NCI-H2196 treated with DMSO at 0.1 percent for 48 hours (cell line): Measurements from ENCODE around the gene CD276.
"Not testable (repeated sequence)": the region's sequence is repeated elsewhere in the genome, so short reads cannot be mapped to it uniquely, and the experiment has no call there.

Experiments used
- DNase-seq: peaks from one replicate; lab custom pipeline; 2025; ENCODE audit not compliant: unreplicated experiment; lab: John Stamatoyannopoulos, UW

CD276 gene

DNA sequence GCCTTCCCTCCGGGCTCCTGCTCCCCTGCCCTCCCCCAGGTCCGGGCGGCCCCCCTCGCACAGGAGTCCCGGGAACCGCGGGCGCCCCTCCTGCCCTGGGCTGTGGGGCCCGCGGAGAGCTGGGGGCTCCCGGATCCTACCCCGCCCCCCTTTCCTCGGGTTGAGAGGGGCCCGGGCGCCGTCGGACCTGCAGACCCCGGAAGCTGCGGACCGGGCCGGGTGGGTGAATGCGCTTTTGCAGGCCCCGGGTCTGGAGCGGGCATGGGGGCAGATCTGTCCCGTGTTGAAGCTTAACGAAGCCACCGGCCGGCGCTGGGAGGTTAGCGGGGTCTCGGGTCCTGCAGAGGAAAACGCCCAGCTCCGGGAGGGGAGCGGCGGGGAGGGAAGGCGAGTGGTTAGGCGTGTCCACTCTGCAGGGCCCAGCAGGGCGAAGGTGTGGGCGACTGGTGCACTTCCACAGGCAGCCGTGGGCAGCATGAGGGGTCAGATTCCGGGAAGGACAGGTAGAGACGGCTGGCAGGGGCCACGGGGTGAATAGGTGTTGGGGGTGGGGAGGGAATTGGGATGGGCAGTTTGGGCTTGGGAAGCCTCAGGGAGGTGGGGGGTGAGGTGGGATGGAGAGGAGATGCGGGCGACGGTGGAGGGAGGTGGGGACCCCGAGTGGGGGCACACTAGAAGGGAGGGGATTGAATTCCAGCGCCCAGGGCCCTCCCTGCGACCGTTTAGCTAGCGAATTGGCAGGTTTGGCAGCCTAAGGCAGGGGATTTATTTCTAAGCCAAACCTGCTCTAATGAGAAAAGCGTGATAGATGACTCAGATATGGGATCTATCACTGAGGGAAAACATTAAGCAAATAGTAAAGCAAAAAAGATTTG is 635 bp downstream of the CD276 start:
- DNase-seq, result no peak

DNA sequence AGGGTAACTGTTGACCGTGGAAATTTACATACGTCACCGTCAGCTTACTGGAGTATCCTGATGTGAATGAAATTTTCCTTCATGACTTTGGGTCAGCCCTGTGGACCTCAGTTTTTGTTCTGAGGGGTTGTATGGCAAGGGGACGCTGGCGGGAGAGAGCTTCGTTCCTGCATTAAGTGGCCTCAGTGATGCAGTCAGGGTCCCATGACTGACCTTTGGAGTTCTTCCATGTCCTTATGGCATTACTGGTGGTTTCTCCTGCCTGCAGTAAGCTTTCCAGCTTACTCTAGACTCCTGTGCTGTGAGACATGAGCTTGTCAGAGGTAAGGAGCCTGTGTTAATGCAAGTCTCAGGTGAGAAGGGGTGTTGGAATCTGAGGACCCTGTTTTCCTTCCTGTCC is 1.8 kb downstream of the CD276 start:
- no peak for DNase-seq

DNA sequence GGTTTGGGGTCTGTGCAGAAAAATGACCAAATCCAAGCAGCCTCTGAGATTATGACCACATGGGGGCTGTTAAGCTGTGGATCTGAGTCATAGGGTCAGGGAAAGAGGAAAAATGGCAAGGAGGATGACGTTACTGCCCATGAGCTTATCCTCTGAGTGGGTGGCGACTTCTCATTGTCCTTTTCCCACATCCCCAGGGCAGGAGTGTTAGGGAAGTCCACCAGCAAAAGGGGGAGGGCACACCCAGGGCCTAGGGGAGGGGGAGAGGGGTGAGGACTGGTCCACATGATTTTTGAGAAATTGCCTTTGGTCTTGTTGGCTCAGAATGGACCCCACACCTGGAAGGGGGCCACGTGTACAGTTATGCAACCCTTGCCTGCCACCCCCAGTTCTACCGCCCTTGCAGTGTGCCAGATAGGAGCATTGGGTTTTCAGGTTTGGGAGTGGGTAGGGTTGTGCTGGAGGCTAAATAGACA is 2.6 kb downstream of the CD276 start:
- DNase-seq, result no peak

DNA sequence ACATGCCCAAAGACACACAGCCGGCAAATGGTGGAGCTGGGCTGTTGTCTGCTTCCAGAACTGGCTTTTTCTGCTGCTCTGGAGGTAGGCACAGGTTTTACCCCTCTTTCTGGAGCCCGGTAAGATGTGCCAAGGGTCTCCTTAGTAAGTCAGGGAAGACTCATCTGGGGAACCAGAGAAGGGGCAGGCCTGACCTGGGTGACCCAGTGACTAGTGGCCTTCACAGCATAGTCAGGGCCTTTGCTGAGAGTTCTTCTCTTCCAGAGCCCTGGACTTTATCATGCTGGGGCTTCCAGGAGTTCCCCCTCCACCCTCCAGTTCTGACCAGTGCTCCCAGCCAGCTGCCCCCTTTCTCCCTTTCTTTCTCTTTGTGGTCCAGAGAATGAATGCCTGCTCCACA is 3.2 kb downstream of the CD276 start:
- DNase-seq, result no peak

DNA sequence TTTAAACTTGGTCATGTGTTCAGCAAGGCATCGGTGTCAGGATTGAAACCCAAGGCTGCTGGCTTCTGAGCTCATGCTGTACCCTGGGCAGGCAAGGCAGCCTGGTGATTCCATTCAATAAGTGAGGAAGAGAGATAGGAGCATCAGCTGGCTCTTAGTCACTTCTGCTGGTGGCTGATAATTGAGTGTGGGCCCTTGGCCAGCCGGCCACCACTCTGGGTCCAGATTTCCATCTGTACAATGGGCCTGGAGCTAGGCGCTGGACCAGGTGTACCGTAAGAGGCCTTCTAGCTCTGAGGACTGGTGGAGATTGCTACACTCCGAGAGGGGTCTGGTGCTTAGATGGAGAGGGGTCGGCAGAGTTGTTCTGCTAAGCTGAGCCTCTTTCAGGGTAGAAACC is 4.3 kb downstream of the CD276 start:
- DNase-seq, result no peak

DNA sequence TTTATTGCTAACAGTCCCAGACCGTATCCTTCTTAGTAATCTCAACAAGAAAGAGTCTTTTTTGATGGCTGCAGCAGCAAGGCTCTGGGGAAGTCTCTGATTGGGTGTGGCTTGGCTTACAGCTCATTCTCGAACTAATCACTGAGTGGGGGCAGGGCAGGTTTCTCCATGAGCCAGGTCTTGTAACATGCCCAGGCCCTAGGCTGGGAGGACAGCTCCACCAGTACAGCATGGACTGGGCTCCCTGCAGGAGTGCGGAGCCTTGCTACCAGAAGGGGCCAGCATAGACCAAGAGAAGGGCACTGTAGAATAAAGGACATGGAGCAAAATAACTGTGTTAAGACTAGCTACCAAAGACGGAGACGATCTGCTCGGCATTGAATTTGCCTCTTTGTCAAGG is 7.2 kb downstream of the CD276 start:
- DNase-seq, result no peak

DNA sequence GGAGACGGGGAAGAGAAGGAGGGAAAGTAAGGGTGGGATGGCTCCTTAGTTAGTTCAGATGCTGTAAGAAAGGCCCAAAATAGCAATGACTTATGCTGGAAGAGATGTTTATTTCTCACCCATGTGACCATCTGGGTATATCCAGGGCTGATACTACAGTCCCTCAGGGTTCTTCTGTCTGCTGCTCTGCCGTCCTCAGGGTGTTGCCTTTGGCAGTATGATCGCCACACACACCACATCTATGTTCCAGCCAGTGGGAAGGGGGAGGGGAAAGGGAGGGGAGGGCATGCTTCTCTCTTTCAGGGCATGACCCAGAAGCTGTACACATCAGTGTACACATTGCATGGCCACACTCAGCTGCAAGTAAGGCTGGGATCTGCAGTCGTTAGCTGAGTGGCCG is 10.2 kb downstream of the CD276 start:
- DNase-seq, result no peak

DNA sequence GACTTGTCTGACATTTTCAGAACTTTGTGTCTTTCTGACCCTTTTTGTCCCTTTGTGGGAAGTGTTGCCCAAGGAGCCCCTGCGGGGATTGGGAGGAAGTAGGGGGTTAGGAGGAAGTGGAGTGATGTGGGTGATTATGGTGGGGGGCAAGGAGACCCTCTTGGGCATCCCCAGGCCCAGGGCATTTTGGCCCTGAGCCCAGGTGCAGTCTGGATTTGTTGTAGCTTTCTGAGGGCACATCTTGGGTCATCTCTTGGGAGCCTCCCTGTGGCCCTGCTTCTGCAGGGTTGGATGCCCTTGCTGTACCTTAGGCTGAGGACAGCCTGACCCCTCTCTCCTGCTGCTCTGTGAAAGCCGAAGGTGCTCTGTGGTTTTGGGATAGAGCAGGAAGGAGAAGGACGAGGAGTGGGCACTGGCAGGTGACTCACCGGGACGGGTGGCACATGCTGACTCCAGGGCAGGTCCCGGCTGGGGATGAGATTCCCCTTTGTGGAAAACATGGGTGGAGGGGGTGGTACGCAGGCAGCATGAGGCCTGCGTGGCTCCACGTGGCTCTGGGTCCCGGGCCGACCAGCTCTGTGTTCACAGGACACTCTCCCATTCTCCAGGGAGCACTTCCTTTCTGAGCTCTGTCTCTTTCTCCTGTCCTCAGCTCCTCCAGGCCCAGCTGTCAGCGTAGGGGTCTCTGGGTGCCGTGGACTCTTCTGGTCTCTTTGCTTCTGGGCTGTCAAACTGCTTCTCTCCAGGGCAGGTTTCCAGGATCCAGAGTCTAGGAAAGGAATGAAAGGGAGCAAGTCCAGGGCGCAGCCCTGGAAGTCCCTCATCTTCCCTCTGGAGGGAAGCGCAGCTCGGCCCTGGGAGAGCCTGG is 11.8 kb downstream of the CD276 start:
- DNase-seq, result no peak

DNA sequence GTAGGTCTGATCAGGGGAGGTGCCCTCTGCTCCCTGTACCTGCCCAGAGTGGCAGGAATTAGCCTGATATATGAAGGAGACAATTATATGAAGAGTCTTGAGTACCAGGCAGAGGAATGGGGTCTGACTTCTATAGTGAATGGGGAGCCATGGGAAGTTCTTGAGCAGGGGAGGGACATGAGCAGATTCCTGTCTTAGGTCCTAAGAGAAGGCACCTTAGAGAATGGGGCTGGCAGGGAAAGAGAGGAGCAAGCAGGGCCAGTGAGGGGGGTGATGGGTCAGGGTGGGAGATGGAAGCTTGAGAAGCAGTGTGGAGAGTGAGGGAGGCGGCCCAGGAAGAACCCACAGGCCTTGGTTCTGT is 12.4 kb downstream of the CD276 start:
- no peak for DNase-seq

DNA sequence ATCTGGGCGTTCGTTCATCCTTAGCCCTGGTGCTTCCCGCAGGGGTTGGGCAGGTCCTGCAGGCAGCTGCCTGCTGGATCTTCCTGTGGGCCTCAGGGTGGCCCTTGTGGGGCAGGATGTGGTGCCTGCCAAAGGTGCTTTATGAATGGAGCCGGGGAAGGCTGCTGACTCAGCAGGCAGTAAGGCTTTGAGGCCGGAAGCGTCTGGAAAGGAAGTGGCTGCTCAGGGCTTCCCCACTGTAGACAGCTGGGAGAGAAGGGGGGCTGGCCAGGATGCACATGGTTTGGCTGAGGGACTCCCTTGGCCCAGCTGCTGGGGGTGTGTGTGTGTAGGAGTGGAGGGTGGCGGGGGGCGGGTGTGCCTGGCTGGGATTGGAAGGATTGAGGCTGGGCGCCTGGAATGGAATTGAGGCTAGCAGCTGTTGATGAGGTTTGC is 12.9 kb downstream of the CD276 start:
- DNase-seq, result peak; percentile 79

DNA sequence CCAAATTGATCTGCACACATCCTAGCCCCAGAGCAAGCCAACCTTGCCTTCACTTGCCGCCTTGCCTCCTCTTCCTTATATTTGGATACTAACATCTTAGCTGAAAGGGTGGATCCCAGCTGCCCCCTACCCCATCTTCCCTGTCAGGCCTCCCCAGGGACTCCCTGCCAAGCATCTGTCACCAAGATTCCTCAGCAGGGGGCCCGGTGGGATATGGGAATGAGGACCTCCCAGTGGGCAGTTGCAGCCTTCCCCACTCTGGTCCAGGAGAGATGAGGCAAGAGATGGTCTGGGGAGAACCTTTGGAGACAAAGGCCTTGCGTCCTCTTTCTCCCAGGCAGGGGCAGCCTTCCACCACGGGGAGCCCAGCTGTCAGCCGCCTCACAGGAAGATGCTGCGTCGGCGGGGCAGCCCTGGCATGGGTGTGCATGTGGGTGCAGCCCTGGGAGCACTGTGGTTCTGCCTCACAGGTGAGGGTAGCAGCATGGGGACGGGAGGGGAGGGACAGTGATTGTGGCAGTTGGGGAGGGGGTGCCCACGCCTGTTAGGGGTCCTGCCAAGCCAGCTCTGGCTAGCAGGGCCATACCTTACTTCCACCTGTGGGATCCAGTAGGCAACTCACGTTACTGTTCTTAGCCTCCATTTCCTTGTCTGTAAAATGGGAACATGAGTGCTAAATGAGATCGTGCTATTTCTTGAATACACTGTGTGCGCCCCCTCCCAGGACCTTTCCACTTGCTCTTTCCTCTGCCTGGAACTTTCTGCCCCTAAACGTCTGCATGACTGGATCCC is 15.3 kb downstream of the CD276 start:
- DNase-seq, result no peak

DNA sequence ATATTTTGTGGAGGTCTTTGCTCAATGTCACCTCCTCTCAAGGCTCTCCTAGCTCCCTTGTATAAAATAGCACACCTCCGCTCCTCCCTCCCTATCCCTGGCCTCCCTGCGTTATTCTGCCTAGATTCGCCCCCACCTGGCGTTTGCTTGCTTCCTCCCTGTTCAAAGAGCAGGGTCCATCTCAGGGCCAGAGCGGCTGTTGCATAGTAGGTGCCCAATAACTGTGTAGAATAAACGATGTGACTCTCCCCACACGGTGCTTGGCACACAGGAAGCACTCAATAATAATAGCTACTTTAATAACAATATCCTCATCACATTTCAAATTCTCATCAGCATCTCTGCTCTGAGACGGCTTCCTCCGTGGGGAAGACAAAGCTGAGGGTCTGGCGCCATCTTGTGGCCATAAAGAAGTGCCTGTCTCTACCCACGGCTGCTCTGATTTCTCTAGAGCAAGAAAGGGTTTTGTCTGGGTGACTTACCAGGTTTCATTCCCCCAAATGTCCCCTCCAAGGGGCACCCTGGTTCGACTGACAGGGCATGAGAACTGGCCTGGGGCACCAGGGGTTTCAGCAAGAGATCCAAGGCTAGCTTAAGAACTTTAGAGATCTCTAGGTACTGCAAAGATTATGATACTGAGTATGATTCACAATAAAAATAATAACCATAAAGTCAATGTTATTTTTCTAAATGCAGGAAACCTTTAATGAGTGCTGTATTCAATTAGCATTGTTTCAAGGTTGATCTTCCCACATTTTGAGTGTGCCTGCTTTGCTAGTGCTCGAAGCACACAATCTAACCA is 16.1 kb downstream of the CD276 start:
- DNase-seq, result no peak

DNA sequence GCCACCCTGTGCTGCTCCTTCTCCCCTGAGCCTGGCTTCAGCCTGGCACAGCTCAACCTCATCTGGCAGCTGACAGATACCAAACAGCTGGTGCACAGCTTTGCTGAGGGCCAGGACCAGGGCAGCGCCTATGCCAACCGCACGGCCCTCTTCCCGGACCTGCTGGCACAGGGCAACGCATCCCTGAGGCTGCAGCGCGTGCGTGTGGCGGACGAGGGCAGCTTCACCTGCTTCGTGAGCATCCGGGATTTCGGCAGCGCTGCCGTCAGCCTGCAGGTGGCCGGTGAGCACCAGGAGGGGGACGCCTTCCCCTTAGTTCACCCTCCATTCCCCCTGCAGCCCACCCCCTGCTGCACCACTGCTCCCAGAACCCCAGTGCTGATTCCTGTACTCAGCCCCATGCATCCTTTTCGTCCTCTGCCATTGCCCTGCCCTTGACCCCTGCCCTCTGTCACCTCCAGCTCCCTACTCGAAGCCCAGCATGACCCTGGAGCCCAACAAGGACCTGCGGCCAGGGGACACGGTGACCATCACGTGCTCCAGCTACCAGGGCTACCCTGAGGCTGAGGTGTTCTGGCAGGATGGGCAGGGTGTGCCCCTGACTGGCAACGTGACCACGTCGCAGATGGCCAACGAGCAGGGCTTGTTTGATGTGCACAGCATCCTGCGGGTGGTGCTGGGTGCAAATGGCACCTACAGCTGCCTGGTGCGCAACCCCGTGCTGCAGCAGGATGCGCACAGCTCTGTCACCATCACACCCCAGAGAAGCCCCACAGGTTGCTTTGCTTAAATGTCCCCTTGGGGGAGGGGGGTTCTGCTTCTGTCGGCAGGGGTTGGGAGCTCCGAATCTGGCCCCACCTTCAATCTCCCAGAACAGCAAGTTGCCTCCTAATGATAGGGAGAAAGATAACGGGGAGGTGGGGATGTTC is 18.4 kb downstream of the CD276 start:
- not testable (repeated sequence) for DNase-seq

DNA sequence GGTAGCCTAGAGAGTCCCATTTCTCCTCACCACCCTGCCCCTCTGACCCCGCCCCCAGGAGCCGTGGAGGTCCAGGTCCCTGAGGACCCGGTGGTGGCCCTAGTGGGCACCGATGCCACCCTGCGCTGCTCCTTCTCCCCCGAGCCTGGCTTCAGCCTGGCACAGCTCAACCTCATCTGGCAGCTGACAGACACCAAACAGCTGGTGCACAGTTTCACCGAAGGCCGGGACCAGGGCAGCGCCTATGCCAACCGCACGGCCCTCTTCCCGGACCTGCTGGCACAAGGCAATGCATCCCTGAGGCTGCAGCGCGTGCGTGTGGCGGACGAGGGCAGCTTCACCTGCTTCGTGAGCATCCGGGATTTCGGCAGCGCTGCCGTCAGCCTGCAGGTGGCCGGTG is 19.4 kb downstream of the CD276 start:
- not testable (repeated sequence) for DNase-seq

DNA sequence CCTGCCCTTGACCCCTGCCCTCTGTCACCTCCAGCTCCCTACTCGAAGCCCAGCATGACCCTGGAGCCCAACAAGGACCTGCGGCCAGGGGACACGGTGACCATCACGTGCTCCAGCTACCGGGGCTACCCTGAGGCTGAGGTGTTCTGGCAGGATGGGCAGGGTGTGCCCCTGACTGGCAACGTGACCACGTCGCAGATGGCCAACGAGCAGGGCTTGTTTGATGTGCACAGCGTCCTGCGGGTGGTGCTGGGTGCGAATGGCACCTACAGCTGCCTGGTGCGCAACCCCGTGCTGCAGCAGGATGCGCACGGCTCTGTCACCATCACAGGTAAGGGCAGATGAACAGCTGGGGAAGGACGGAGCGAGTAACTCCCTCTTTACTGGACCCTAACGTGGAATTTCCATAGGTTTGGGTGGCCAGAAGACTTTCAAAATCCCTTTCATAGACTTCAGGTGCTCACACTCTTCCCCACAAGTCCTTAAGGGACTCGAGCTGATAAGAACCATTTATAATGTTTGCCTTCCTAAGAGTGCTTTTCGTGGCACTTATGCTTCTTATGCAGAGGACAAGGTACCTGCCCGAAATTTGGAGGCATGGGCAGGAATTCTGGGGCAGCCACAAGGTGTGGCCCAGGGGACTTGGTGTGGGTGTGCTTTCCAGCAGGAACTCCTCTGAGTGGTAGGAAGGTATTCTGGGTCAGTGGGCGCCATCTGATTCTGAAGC is 20.1 kb downstream of the CD276 start:
- not testable (repeated sequence) for DNase-seq

DNA sequence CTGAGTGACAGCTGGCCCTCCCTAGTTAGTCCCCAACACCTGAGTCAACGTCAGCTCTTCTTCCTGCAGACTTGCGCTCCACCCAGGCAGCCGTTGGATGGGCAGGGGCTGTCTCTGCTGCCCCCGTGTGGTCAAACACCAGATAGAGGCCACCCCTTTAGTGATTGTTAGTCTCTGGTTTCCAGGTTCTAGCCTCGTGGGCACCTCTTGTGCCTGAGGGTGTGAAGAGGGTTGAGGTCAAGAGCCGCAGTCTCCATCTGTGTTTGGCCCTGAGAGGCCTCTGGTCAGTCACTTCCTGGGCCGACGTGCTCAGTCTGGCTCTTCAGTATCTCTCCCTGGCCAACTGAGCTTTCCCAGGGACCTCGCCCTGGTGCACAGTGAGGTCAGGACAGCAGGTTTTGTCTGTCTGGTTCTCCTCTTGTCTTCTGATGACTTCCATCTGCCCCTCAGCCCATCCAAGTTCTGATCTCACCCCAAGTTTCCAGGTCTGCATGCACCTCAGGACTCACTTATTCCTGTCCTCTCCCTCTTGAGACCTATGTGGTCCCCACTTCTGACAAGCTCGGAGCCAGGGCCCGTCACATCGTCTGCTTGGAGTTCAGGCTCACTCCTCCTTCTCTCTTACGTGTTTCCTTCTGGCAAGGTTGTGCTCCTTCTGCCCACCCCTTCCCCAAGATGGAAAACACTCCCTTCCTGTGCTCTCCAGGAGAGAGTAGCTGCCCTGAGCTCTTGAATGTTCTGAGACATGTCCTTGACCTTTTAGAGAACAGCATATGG is 20.9 kb downstream of the CD276 start:
- DNase-seq, result no peak

DNA sequence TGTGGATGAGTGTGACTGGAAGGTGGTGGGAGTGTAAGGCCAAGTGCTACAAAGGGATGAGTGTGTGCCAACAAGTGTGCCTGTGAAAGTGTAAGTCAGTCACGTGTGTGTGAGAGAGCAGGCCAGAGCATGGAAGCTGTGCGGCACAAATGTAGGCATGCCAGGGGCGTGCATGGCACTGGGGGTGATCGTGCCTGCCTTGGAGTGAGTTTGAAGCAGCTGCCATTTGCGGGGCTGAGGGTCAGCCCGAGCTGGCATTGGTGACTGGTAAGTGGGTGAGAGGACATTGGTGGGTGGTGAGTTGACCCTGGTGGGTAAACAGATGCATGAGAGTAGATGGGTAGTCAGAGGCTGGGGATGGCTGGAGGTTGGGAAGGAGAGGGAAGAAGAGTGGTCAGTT is 24.5 kb downstream of the CD276 start:
- DNase-seq, result no peak

DNA sequence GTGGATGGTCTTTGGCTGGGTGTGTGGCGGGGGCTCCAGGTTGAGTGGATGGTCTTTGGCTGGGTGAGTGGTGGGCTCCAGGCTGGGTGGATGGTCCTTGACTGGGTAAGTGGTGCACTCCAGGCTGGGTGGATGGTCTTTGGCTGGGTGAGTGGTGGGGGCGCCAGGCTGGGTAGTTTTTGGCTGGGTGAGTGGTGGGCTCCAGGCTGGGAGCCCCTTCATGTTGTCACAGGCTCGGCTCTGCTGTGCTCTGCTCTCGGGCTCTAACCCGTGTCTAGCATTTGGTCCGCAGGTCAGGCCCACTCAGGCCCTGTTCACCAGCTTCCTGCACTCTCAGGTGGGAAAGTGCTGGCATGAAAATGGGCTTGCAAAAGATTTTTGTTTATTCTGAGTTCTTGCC is 25.1 kb downstream of the CD276 start:
- DNase-seq, result no peak
